H1 (cell line): ENCODE data around the gene MAFB. TPM values are rescaled to one million over a fixed set of nuclear protein-coding genes. Genes with fewer than 3 reads are reported as not detected.

Experiments
- CTCF ChIA-PET: fragments of 300-600 bp; sonication (Branson Sonifier 250); formaldehyde crosslinking; loops from one replicate; lab custom pipeline; 2021; ENCODE audit not compliant: partially characterized antibody; lab: Charles Lee
- POLR2A ChIA-PET: fragments of 300-600 bp; sonication (Branson Sonifier 250); formaldehyde crosslinking; loops from one replicate; lab custom pipeline; 2021; ENCODE audit warnings: inconsistent platforms; ENCODE audit not compliant: partially characterized antibody; lab: Charles Lee
- DNase-seq, 2 experiments: peaks; one replicate each; pipeline versions ENCODE4 v3.0.0 to v3.0.0-alpha.2; 2010 to 2022; ENCODE audit warnings: low spot score in 2 of 2, low read depth in 1 of 2, mixed read lengths in 1 of 2
- FAIRE-seq: peaks from 2 replicates; lab custom pipeline; 2011; peaks lifted over from hg19 to GRCh38; lab: Jason Lieb, UNC
- H2AFZ ChIP-seq: 2 replicates; pipeline ENCODE4 v1.8.1; 2012; ENCODE audit warnings: low read length, inconsistent platforms
- H2AK5ac ChIP-seq: 2 replicates; pipeline ENCODE4 v1.6.1; 2013; ENCODE audit warnings: low read depth, low read length
- H2BK120ac ChIP-seq: replicated peaks from 2 replicates; pipeline ENCODE3; 2013; ENCODE audit warnings: low read depth, low read length, inconsistent platforms
- H2BK12ac ChIP-seq: 2 replicates; pipeline ENCODE4 v1.6.1; 2013; ENCODE audit warnings: low read depth, low read length
- H2BK15ac ChIP-seq: 2 replicates; pipeline ENCODE4 v1.6.1; 2013; ENCODE audit warnings: low read length
- H2BK20ac ChIP-seq: 2 replicates; pipeline ENCODE4 v1.6.1; 2013; ENCODE audit warnings: low read length
- H2BK5ac ChIP-seq: 2 replicates; pipeline ENCODE4 v1.6.1; 2013; ENCODE audit warnings: low read depth, low read length
- H3K14ac ChIP-seq: 2 replicates; pipeline ENCODE4 v1.6.1; 2013; ENCODE audit warnings: inconsistent platforms; ENCODE audit not compliant: insufficient read length
- H3K18ac ChIP-seq: 2 replicates; pipeline ENCODE4 v1.6.1; 2013; ENCODE audit warnings: low read length; ENCODE audit errors: extremely low read depth
- H3K23ac ChIP-seq: 2 replicates; pipeline ENCODE4 v1.6.1; 2013; ENCODE audit warnings: inconsistent platforms; ENCODE audit not compliant: insufficient read length
- H3K23me2 ChIP-seq: 2 replicates; pipeline ENCODE4 v1.6.1; 2013; ENCODE audit warnings: low read depth, low read length
- H3K27ac ChIP-seq: 2 replicates; pipeline ENCODE4 v1.6.1; 2011; ENCODE audit warnings: low read depth, low read length, inconsistent platforms
- H3K27me3 ChIP-seq, 4 experiments: replicated peaks in 1 of 4; 1 replicate in 1 of 4; 2 replicates in 3 of 4; pipeline versions ENCODE4 v1.6.1 to v1.8.1; 2011 to 2013; ENCODE audit warnings: low read length in 3 of 4, mild to moderate bottlenecking in 3 of 4, inconsistent platforms in 2 of 4, mixed read lengths in 2 of 4, moderate library complexity in 1 of 4; ENCODE audit not compliant: control insufficient read depth in 3 of 4, insufficient read depth in 3 of 4; ENCODE audit errors: extremely low read depth in 1 of 4
- H3K36me3 ChIP-seq, 4 experiments: 2 replicates each; pipeline versions ENCODE4 v1.6.1 to v1.8.1; 2011 to 2013; ENCODE audit warnings: mild to moderate bottlenecking in 4 of 4, low read length in 3 of 4, moderate library complexity in 2 of 4, control low read depth in 1 of 4, inconsistent platforms in 1 of 4; ENCODE audit not compliant: insufficient read depth in 4 of 4, control insufficient read depth in 2 of 4
- H3K4ac ChIP-seq: replicated peaks from 2 replicates; pipeline ENCODE3; 2013; ENCODE audit warnings: low read length, low read depth, mixed read lengths, inconsistent platforms; ENCODE audit not compliant: insufficient read length
- H3K4me1 ChIP-seq, 4 experiments: replicated peaks in 1 of 4; 1 replicate in 1 of 4; 2 replicates in 3 of 4; pipeline versions ENCODE4 v1.6.1 to v1.8.1; 2011 to 2013; ENCODE audit warnings: low read length in 3 of 4, inconsistent platforms in 2 of 4, mixed read lengths in 1 of 4; ENCODE audit not compliant: insufficient read depth in 4 of 4, control insufficient read depth in 3 of 4
- H3K4me2 ChIP-seq, 2 experiments: 2 replicates each; pipeline versions ENCODE4 v1.6.1 to v1.8.1; 2011 to 2013; ENCODE audit warnings: low read depth in 2 of 2, low read length in 2 of 2, control low read depth in 1 of 2, inconsistent platforms in 1 of 2, mild to moderate bottlenecking in 1 of 2; ENCODE audit not compliant: insufficient read depth in 1 of 2
- H3K4me3 ChIP-seq, 4 experiments: fragments of 200-600, 300-600 bp in 1 of 4; sonication (generic), shearing (Covaris generic), sonication (Bioruptor Twin) in 1 of 4; 2 replicates each; pipeline versions ENCODE4 v1.5.1 to v1.8.1; 2011 to 2016; ENCODE audit warnings: low read length in 4 of 4, low read depth in 3 of 4, control low read depth in 2 of 4, inconsistent platforms in 2 of 4, mild to moderate bottlenecking in 2 of 4, mixed read lengths in 1 of 4, moderate library complexity in 1 of 4; ENCODE audit not compliant: insufficient read depth in 2 of 4; ENCODE audit errors: extremely low read depth in 1 of 4
- H3K56ac ChIP-seq: replicated peaks from 2 replicates; pipeline ENCODE3; 2013; ENCODE audit warnings: low read depth, mild to moderate bottlenecking, mixed read lengths, low read length, inconsistent platforms; ENCODE audit not compliant: insufficient read length
- H3K79me1 ChIP-seq: 2 replicates; pipeline ENCODE4 v1.6.1; 2013; ENCODE audit warnings: low read depth, low read length, control low read depth
- H3K79me2 ChIP-seq, 2 experiments: 2 replicates each; pipeline versions ENCODE4 v1.6.1 to v1.8.1; 2012 to 2013; ENCODE audit warnings: low read length in 2 of 2, mild to moderate bottlenecking in 2 of 2, inconsistent platforms in 1 of 2; ENCODE audit not compliant: insufficient read depth in 2 of 2, control insufficient read depth in 1 of 2
- H3K9ac ChIP-seq, 4 experiments: replicated peaks in 1 of 4; 1 replicate in 1 of 4; 2 replicates in 3 of 4; pipeline versions ENCODE4 v1.6.1 to v1.8.1; 2011 to 2013; ENCODE audit warnings: low read depth in 3 of 4, low read length in 3 of 4, control low read depth in 2 of 4, mild to moderate bottlenecking in 2 of 4, moderate library complexity in 2 of 4, inconsistent platforms in 1 of 4; ENCODE audit errors: extremely low read depth in 1 of 4
- H3K9me3 ChIP-seq, 2 experiments: 2 replicates each; pipeline versions ENCODE4 v1.6.1 to v1.8.1; 2012 to 2013; ENCODE audit warnings: mild to moderate bottlenecking in 2 of 2, moderate library complexity in 2 of 2, control low read depth in 1 of 2, inconsistent platforms in 1 of 2, low read depth in 1 of 2, low read length in 1 of 2, mixed read lengths in 1 of 2; ENCODE audit not compliant: insufficient read depth in 2 of 2
- H4K20me1 ChIP-seq, 2 experiments: replicated peaks in 1 of 2; 2 replicates each; pipeline versions ENCODE3 to v1.8.1; 2011 to 2013; ENCODE audit warnings: inconsistent platforms in 2 of 2, low read length in 2 of 2, mild to moderate bottlenecking in 1 of 2; ENCODE audit not compliant: insufficient read depth in 2 of 2, control insufficient read depth in 1 of 2
- H4K5ac ChIP-seq: 2 replicates; pipeline ENCODE4 v1.6.1; 2013; ENCODE audit warnings: low read length, low read depth, mixed read lengths, inconsistent platforms; ENCODE audit not compliant: insufficient read length
- H4K8ac ChIP-seq: 2 replicates; pipeline ENCODE4 v1.8.0; 2013; ENCODE audit warnings: mild to moderate bottlenecking, moderate library complexity, low read length, inconsistent platforms; ENCODE audit not compliant: insufficient read depth; ENCODE audit errors: extremely low read depth
- H4K91ac ChIP-seq: replicated peaks from 2 replicates; pipeline ENCODE3; 2013; ENCODE audit warnings: low read length, mixed read lengths, inconsistent platforms; ENCODE audit not compliant: insufficient read length
- CHD1 ChIP-seq: IDR thresholded peaks from 2 replicates; pipeline ENCODE4 v1.6.1; 2012; ENCODE audit warnings: low read depth, low read length, improper control_type of control experiment
- GTF2F1 ChIP-seq: IDR thresholded peaks from 2 replicates; pipeline ENCODE4 v1.6.1; 2012; ENCODE audit warnings: low read depth, low read length, improper control_type of control experiment, borderline replicate concordance
- HDAC2 ChIP-seq, 2 experiments: fragments of 300-600 bp in 1 of 2; sonication (generic) in 1 of 2; IDR thresholded peaks; 2 replicates each; pipeline ENCODE4 v1.6.1; 2011 to 2012; ENCODE audit warnings: low read depth in 2 of 2, low read length in 2 of 2, mild to moderate bottlenecking in 2 of 2, moderate library complexity in 2 of 2, borderline replicate concordance in 1 of 2, inconsistent platforms in 1 of 2
- JUND ChIP-seq: IDR thresholded peaks from 2 replicates; pipeline ENCODE4 v1.6.1; 2011; ENCODE audit warnings: mild to moderate bottlenecking, improper control_type of control experiment, low read length
- NANOG ChIP-seq: IDR thresholded peaks from 2 replicates; pipeline ENCODE4 v1.6.1; 2011; ENCODE audit warnings: low read length, low read depth, mild to moderate bottlenecking, inconsistent platforms; ENCODE audit not compliant: insufficient read depth, poor library complexity, severe bottlenecking
- RFX5 ChIP-seq: IDR thresholded peaks from 2 replicates; pipeline ENCODE4 v1.6.1; 2011; ENCODE audit warnings: low read depth, low read length, improper control_type of control experiment, borderline replicate concordance
- SAP30 ChIP-seq: fragments of 300-600 bp; sonication (generic); IDR thresholded peaks from 2 replicates; pipeline ENCODE4 v1.7.1; 2012; ENCODE audit warnings: low read length, moderate library complexity, mild to moderate bottlenecking, inconsistent platforms; ENCODE audit not compliant: insufficient read depth, insufficient replicate concordance
- TEAD4 ChIP-seq: IDR thresholded peaks from 2 replicates; pipeline ENCODE4 v1.6.1; 2012; ENCODE audit warnings: low read depth, low read length, inconsistent platforms, mixed read lengths
- WGBS, 2 experiments: shearing (Covaris generic) in 1 of 2; methylation state at CpG; one replicate each; pipeline versions ENCODE4 v1.1.6 to v1.1.7; 2013 to 2015; ENCODE audit warnings: low lambda C conversion rate in 2 of 2, mixed read lengths in 2 of 2, inconsistent platforms in 1 of 2, low coverage in 1 of 2, missing lambda C conversion rate in 1 of 2; ENCODE audit not compliant: insufficient replicate concordance in 2 of 2, insufficient coverage in 1 of 2, insufficient read length in 1 of 2; ENCODE audit errors: extremely low coverage in 1 of 2, missing lambda C conversion rate in 1 of 2; 5-methylcytosine and 5-hydroxymethylcytosine counted together
- polyA plus RNA-seq, 7 experiments: library from polyadenylated mRNA; depleted of rRNA in 3 of 7; stranded (reverse) in 5 of 7; unstranded in 2 of 7; fragments of >200 nt in 5 of 7; fragments of 200-250 nt in 2 of 7; gene quantifications; 1 replicate in 5 of 7; 2 replicates in 1 of 7; 4 replicates in 1 of 7; pipeline versions ENCODE4 v1.2.1 to v1.2.3, GENCODE V29; 2011 to 2013; ENCODE audit warnings: missing spikeins in 2 of 7, mixed read lengths in 2 of 7
- total RNA-seq: library from RNA; stranded (reverse); fragmentation: NEBNext Ultra II Directional; extraction: Animal tissue kit (Norgen Biotek cat#: 25700); gene quantifications from 2 replicates; pipeline ENCODE4 v1.2.1, GENCODE V29; 2021

The MAFB gene
- total and polyA plus RNA-seq, 2 of the 8 experiments (the other 6 are each of a cell fraction or from before 2014, with no cell fraction given): 0.83 to 1.8 TPM

GRCh38 chr20:40639676-40640355 lies 49.2 kb downstream of the MAFB start:
- CTCF ChIA-PET: no interaction called here
- Histone ChIP-seq H3K79me1 (no peaks in the 10 kb centered on the region), H3K4me3 (no peak overlapping the region), H3K23me2 (peaks cover 10% of the 10 kb centered on the region; the same call in 1 of the 2 replicates), H3K27ac (no peak overlapping the region), H4K20me1 (peaks cover 0 to 1% of the 10 kb centered on the region in 2 experiments), H2BK120ac (no peak overlapping the region), H3K14ac (no peak overlapping the region), H4K8ac (no peak overlapping the region), H3K36me3 (no peaks in the 10 kb centered on the region), H3K27me3 (no peaks in the 10 kb centered on the region), H3K18ac (no peak overlapping the region), H2BK5ac (no peak overlapping the region), H3K23ac (no peak overlapping the region), H3K4ac (no peak overlapping the region), H3K9me3 (no peaks in the 10 kb centered on the region), H3K4me2 (no peak overlapping the region), H3K4me1 (no peaks in the 10 kb centered on the region; a peak in 1 of 7 replicates), H2BK15ac (no peak overlapping the region), H2BK20ac (no peak overlapping the region), H3K79me2 (no peaks in the 10 kb centered on the region), H2AFZ (no peak overlapping the region), H4K91ac (no peak overlapping the region), H4K5ac (no peak overlapping the region), H2AK5ac (no peak overlapping the region), H2BK12ac (no peak overlapping the region), H3K9ac (no peak overlapping the region), H3K56ac (no peak overlapping the region)
- FAIRE-seq (no peak), DNase-seq (peak in 1 of 2 experiments; percentile 26)
- TF ChIP-seq HDAC2 (IDR thresholded peaks at IDR 0.05; ENCODE audit: borderline replicate concordance in 1 of 2, low read depth in 2 of 2, low read length in 2 of 2) (no peak), JUND (no peak), SAP30 (no peak), NANOG (no peak), RFX5 (no peak), CHD1 (no peak), GTF2F1 (no peak), TEAD4 (no peak)
- POLR2A ChIA-PET: no interaction called here
- 91% methylated on average over 2 of the region's 2 CpGs; no CpG with 5 or more reads in 1 of the 2 experiments for WGBS, 2 experiments
